PC-3 (cell line): Measurements from ENCODE around the gene FLT1.

Experiments used
- EZH2 ChIP-seq: fragments of 300-600 bp; sonication (generic); IDR thresholded peaks from one replicate; pipeline ENCODE4 v1.6.1; 2017; ENCODE audit warnings: antibody characterized with exemption, mild to moderate bottlenecking, low read length; ENCODE audit not compliant: unreplicated experiment
- EZH2phosphoT487 ChIP-seq: fragments of 300-600 bp; sonication (generic); IDR thresholded peaks from 2 replicates; pipeline ENCODE4 v1.6.1; 2018; ENCODE audit warnings: mild to moderate bottlenecking, antibody characterized with exemption, low read length, borderline replicate concordance
- TF ChIP-seq, protein P1 (sequence below): fragments of 300-600 bp; sonication (generic); conservative IDR thresholded peaks from 2 replicates; pipeline ENCODE4 v1.5.1; 2017; ENCODE audit warnings: antibody characterized with exemption, low read depth, mild to moderate bottlenecking, low read length

DNA sequence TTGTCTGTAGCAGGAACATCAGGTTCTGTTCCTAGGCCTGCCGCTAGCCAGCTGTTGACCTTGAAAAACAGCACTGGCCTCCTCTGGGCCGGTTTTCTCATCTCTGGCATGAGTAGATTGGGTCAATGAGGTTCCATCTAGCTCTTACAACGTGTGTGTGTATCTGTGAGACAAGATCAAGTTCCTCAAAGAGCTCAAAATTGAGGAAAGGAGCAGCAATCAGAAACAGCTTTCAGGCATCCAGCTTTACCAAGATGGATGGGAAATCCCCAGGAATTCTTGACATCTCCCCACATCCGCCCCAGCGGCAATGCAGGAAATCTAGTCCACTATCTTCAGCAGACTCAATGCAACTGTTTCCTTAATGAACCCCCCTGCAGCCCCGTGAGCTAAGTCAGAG lies 4.9 kb downstream of the FLT1 start:
- TF ChIP-seq, protein P1, sequence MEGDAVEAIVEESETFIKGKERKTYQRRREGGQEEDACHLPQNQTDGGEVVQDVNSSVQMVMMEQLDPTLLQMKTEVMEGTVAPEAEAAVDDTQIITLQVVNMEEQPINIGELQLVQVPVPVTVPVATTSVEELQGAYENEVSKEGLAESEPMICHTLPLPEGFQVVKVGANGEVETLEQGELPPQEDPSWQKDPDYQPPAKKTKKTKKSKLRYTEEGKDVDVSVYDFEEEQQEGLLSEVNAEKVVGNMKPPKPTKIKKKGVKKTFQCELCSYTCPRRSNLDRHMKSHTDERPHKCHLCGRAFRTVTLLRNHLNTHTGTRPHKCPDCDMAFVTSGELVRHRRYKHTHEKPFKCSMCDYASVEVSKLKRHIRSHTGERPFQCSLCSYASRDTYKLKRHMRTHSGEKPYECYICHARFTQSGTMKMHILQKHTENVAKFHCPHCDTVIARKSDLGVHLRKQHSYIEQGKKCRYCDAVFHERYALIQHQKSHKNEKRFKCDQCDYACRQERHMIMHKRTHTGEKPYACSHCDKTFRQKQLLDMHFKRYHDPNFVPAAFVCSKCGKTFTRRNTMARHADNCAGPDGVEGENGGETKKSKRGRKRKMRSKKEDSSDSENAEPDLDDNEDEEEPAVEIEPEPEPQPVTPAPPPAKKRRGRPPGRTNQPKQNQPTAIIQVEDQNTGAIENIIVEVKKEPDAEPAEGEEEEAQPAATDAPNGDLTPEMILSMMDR: no peak
- TF ChIP-seq EZH2 (no peak), EZH2phosphoT487 (no peak)
